D341Med (cell line): ENCODE data around the gene SINHCAF.
A peak's percentile ranks its signal among the peaks of the same experiment; 100 is the strongest.
"Not testable (repeated sequence)": the region's sequence is repeated elsewhere in the genome, so short reads cannot be mapped to it uniquely, and the experiment has no call there.

Source experiments
- DNase-seq: peaks from one replicate; pipeline ENCODE4 v3.0.0; 2012; ENCODE audit warnings: low spot score

The SINHCAF gene

DNA sequence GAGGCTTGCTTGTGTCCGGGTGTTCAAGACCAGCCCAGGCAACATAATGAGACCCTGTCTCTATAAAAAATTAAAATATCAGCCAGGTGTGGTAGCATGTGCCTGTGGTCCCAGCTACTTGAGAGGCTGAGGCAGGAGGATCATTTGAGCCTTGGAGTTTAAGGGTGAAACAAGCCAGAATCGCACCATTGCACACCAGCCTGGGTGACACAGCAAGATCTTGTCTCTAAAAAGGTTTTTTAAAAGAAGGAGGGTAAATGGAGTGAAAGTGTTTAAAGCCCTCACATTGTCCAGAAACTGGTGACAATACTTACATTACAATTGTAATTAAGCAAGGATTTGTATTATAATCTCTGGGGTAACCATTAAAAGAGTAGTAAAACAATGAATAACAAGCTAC is 64.2 kb downstream of the SINHCAF start:
- no peak for DNase-seq

DNA sequence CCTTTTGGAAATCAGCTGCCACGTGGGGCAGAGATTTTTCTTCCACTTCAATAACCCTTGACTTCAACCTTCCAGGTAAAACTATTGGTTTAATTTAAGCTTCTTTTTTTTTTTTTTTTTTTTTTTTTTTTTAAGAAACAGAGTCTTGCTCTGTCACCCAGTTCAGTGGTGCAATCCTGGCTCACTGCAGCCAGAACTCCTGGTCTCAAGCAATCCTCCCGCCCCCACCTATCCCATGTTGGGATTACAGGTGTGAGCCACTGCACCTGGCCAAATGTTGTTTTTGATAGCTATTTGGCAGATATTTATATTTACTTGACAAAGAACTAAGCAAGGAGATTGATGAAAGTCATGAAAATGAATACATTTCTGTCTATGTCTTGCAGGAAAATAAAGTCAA is 65.1 kb downstream of the SINHCAF start:
- no peak for DNase-seq

GRCh38 chr12:31259136-31259886 is 66.6 kb downstream of the SINHCAF start:
- no peak for DNase-seq

DNA sequence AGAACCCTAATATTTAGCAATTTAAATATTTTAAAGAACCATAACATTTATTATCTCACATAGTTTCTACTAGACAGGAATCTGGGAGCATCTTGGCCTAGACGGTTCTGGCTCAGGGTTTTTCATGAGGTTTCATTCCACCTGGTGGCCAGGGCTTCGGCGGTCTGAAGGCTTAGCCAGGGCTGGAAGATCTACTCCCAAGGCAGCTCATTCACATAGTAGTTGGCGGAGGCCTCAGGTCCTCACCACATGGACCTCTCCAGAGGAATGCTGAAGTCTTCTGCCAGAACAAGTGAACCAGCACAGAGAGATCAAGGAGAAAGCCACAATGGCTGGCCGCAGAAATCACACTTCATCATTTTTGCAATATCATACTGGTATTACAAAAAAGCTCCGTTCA is 68.2 kb downstream of the SINHCAF start:
- DNase-seq, result no peak

DNA sequence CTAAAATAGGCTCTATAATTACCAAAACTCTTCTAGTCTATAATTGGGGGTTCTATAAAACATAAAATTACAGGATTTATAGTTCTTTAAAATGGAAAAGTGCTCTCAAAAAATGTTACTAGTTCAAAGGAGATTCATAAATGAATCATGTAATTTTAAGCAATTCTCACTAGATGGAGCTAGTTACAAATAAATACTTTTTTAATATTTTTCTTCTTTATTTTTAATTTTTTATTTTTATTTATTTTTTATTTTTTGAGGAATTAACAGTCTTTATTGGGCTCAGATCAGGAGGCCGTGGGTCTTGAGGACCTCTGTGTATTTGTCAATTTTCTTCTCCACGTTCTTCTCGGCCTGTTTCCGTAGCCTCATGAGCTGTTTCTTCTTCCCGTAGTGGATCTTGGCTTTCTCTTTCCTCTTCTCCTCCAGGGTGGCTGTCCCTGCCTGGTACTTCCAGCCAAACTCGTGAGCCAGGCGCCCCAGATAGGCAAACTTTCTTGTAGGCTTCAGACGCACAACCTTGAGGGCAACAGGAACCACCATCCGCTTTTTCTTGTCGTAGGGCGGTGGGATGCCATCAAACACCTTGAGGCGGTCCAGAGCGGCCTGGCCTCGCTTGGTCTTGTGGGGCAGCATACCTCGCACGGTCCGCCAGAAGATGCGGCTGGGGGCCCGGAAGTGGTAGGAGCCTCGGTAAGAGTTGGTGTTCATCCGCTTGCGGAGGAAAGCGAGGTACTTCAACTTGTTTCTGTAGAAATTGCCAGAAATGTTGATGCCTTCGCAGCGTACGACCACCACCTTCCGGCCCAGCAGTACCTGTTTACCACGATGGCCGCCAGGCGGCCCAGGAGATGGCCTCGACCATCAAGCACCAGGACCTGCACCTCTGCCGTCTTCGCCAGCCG is 74.0 kb downstream of the SINHCAF start:
- not testable (repeated sequence) for DNase-seq

GRCh38 chr12:31250179-31250578 is 75.8 kb downstream of the SINHCAF start:
- no peak for DNase-seq

DNA sequence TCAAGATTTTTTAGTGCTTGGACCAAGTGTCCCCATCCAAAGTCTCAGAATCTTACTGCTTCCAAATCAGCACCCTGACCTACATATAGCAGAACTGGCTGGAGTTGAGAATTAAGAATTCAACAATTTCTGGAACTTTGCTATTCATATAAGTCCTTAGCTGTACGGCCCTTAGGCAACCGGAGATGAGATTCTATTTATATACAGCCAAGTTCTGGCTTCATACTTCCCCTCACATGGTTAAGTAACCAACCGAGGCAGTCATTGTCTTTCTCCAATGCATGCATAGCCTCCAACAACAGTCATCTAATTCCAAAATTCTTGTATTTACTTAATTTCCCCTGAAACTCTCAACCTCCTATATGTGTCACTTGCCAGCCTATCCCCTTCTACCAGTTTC is 76.6 kb downstream of the SINHCAF start:
- no peak for DNase-seq

GRCh38 chr12:31248815-31249214 is 77.1 kb downstream of the SINHCAF start:
- no peak for DNase-seq

GRCh38 chr12:31248337-31248736 is 77.6 kb downstream of the SINHCAF start:
- DNase-seq, result no peak

DNA sequence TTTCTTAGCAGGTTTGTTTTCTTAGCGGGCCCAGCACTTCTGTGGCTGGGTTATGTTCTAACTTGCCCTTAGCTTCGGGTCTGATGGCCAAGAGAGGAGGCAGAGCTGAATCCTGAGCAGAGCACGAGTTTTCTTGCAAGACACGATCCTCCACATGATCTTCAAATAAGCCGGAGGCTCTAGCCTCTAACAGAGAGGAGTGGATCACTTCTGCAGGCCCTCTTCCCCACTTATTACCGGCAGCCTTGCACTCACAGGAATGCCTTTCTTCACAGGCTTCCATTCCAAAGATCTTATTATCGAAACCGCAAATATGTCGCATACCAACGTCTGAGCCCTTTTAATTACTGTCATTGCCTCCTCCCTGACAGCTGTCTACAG is 79.5 kb downstream of the SINHCAF start:
- no peak for DNase-seq

DNA sequence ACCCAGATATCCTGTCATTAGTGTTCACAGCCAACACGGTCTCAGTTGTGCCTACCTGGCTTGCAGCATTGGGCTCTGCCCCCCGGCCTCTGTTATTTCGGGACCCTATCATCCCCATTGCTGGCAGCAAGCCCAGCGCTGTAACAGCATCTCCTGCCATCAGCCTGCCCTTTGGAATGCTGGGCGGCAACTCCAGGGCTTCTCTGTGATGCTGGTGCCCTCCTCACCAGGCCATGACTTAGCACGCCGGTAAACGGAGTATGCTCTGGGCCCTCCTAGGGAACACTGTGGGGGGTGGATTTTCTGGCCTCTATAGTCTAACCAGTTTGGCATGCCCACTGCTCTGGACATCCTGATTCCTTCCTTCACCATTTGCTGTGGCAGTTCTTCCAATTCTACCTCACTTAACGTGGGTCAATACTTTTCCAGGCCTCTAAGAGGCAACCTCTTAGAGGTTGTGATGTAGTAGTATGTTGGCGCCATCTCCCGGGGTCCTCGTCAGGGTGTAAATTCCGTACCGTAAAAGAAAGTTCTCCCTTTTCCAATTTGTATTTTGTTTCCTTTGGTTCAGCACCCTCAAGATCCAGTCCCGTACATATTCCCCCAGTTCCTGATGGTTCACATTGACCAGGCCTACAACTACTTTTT is 80.0 kb downstream of the SINHCAF start:
- no peak for DNase-seq

GRCh38 chr12:31242418-31242817 is 83.5 kb downstream of the SINHCAF start:
- not testable (repeated sequence) for DNase-seq

DNA sequence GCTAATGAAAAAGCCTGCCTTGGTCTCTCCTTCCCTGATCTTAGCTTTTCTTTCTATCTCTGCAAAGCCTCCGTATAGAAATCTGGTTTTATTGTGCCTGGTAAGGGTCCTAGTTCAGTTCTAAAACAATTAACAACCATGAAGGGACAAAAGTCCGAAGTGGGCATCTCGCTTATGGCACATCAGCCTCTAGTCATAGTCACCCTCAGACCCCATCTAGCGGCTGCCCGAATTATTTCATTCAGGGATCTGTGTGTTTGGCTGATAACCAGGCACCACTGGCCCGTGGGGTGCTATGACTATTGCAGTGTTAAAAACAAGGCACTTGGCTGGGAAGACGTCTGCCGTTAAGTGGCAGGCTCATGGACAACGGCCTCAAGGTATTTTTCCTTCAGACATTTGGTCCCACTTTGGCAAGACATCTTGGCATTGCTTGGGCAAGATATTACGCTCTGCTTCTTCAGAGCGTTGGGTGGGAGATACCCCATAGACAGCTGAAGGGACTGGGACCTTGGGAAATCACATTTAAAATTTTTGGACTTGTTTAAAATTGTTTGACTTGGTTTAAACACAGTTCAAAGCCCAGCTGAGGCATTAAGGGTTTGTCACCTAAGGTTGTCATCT is 87.1 kb downstream of the SINHCAF start:
- peak; percentile 82 for DNase-seq

GRCh38 chr12:31238333-31238732 is 87.6 kb downstream of the SINHCAF start:
- DNase-seq, result not testable (repeated sequence)

DNA sequence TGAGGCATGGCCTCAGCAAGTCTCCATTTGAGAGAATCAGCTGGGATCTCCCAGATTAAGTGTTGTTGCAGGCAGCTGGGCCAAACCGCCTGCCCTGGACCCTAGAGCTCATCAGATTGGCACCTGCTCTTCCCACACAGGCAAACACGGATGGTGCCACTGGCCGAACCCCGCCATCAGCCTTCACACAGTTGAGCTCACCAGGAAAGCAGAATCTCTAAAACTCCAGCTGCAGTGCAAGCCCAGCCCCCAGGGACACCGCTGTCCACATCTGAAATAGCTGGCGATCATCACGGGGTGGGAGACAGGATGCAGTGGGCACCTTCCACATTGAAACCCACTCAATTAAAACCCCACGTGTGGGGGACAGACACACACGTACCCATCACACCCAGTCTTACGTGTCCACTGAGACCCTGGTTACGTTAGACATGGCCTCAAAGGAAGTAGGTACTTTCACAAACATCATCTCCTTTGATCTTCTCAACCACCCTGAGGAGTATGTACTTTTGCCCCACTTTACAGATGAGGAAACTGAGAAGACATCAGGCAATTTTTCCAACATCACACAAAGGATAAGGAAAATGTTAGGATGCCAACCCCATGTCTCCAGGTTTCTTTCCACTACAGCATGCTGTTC is 88.8 kb downstream of the SINHCAF start:
- no peak for DNase-seq

DNA sequence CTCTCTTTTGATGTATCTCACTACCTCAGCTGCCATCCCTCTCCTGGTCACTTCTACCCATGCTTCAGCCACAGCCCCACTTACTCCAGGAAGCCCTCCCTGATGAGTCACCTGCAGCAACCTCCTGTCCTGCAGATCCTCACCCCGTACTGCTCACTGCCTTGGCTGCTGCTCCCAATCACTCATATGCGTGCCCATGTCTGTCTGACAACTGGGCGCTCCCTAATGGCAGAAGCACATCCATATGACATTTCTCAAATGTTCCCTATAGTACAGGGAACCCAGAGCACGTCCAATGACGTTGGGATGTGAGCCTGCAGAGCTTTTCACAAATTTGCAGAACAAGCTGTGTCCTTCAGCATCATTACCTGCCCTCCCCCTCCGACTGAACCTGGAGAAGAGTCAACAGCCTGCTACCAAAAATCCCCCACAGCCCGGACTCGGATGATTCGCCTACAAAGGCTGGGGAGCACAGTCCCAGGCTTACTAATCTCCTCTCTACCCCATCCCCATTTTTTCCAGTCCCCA is 90.0 kb downstream of the SINHCAF start:
- no peak for DNase-seq

DNA sequence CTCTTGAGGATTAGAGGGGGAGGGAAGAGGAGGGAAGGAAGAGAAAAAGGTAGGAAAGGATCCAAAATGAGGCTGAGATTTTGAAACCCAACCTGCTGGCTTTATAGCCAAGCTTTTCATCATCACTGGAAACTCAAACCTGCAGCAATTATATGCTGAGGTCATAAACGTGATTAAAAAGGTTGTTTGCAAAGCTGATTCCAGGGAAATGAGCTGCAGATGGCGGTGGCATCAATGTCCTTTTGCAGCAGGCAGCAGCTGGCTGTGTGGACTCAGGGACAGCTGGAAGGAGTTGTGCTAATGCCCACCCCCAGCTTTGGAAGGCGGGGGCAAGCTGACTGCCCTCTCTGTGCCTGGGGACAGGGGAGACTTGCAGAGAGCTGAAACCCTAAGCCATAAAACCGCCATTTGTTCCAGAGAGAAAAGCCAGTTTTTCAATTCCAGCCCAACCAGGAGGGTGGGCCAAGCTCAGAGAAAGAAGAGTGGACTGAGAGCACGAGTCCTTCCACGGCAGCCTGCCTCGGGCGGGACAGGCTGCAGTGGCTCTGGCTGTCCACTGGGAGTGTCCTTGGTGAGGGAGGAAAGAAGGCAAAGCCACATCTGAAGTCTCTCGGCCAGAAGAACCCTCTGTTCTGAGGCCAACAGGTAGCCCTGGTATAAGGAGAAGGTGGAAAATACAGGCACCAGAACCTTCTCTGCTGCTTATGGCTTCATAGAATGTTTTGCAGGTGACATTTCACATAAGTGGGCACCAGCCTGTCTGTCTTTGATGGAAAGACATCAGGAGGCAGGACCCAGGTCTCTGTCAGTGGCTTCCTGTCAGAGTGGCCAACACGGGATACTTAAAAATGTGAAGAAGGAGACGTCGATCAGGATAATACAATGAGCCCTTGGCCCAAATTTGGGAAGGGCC is 90.7 kb downstream of the SINHCAF start:
- no peak for DNase-seq

DNA sequence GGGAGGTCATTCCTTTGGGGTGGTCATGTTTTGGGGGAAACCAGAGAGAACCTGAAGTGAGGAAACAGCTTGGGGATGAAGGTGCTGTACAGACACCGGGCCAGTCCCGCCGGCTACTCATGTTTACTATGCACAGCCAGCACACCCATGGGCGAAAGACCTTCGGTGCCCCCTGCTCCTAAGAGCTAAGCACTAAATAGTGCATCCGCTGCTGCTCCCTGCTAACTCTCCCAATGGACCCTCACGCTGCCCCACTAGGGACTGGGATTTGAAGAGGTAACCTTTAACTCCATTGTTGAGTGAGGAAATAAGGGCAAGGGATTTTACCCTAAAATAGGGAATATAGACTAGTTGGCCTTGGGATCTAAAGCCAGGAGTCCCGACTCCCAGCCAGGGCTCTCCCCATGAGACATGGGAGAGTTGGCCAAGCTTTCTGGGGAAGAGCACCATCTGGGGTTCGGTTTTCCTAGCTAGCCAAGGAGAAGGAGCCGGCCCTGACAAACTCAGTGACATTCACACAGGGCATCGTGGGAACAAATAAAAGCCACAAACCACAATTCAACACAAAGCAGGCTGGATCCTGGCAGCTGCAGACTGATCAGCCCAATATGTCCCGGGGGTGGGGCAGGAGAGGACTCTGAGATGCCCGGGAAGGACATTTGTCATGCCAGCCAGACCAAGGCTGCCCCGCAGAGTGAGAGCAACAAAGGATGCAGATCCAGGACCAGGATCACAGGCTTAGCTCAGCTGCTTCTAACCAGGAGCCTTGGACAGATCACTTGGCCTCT is 91.7 kb downstream of the SINHCAF start:
- no peak for DNase-seq

DNA sequence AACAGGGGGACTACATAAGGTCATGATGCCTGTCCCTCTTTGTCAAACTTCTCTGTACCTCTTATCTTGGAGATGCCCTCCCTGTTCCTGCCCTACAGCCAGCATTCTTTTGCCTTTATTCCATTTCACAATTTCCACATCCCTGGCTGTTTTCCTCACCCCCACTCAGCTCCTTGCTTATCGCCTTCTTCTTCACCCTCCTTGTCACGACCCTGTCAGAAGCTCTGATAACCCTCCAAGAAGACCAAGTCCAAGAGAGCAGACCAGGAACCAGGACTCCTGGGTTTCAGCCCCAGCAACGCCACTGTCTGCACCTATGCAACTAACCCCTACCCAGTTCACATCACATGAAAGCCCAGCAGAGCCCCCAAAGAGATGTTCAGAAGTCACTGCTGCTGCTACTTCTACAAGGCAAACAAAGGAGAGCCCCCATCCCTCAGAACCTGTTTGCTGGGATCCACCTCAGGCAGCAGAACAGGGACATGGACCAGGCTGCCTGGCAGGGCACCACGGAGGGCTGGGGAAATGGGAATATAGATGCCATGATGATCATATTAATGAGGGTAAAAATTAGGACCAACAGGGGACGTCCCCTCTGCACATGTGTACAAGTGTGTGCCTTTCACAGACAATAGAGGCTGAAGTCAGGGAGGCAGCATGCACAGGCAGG is 92.8 kb downstream of the SINHCAF start:
- no peak for DNase-seq
